Measurements from ENCODE around the gene FBXO22.
A peak's percentile ranks its signal among the peaks of the same experiment; 100 is the strongest.
"Not testable (repeated sequence)": the region's sequence is repeated elsewhere in the genome, so short reads cannot be mapped to it uniquely, and the experiment has no call there.

Gene FBXO22

DNA sequence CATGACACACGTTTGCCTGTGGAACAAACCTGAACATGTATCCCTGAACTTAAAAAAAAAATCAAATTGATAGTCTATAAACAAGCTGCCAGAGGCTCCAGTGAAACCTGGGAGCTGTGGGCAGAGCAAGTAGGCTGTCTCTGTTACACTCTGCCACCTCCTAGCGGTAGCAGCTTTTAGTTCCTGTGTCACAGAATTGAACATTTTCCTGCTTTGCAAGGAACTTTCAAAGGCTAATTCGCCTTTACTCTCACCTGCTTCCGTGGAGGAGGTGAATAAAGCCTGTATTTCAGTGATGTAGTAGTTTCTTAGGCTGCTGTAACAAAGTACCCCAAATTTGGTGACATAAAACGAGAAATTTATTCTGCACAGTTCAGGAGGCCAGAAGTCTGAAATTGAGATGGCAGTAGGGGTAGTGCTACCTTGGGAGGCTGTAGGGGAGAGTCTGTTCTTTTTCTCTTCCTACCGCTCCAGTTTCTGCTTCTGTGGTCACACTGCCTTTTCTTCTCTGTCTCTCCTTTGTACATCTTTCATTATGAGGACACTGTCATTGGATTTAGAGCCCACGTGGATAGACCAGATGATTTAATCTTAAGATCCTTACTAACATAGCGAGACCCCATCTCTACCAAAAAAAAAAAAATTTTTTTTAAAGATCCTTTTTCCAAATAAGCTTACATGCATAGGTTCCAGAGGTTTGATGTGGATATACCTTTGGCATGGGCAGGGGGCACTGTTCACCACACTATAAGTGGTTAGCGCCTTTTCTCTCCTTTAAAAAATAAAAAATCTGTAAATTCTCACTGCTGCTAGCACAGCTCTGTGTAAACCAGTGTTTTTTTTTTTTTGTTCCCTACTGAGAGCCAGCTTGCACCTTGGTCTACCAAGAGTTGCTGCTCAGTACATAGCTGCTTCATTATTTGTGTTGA lies 25.3 kb downstream of the FBXO22 start:
- H3K4me1 Mint-ChIP-seq (ENCODE audit: low read depth) = peaks cover 35% of the 10 kb centered on the region
- H3K9me3 Mint-ChIP-seq = no peaks in the 10 kb centered on the region
- no peak overlapping the region for H3K27ac Mint-ChIP-seq
- no peaks in the 10 kb centered on the region for H3K27me3 Mint-ChIP-seq
- peaks cover 85% of the 10 kb centered on the region for H3K36me3 Mint-ChIP-seq (ENCODE audit: low read depth)
- H3K4me3 Mint-ChIP-seq = no peak overlapping the region
- no peak for DNase-seq

- Mint-ChIP-seq H3K4me1 (ENCODE audit: low read depth) (peaks cover 31% of the 10 kb centered on the region), H3K4me3 (no peak overlapping the region), H3K27me3 (no peaks in the 10 kb centered on the region), H3K9me3 (no peaks in the 10 kb centered on the region), H3K27ac (peak overlapping the region; percentile 12), H3K36me3 (ENCODE audit: low read depth) (peaks cover 88% of the 10 kb centered on the region)
- no peak for DNase-seq
Measured at GRCh38 chr15:75929799-75930565, 26.3 kb downstream of the FBXO22 start.

- Mint-ChIP-seq H3K4me1 (ENCODE audit: low read depth) (peaks cover 28% of the 10 kb centered on the region), H3K36me3 (ENCODE audit: low read depth) (peaks cover 87% of the 10 kb centered on the region), H3K9me3 (no peaks in the 10 kb centered on the region), H3K4me3 (no peak overlapping the region), H3K27me3 (no peaks in the 10 kb centered on the region), H3K27ac (no peak overlapping the region)
- no peak for DNase-seq
Measured at GRCh38 chr15:75930866-75931265, 27.2 kb downstream of the FBXO22 start.

DNA sequence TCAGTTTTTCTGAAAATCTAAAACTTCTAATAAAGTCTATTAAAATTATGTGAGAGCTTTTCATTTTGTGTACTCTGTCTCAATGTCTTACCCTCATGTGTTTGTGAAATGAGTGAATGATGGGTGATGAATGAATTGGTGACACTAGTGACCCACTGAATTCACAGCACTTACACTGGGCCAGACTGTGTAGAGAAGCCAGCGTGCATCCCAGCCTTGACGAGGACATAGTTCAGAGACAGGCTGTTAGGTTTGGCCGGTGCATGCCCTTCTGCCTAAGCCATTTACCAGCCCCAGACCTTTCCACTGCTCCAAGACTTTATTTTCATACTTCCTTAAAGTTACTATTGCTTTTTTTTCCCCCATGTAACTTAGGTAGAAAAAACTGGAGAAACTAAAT lies 38.8 kb downstream of the FBXO22 start:
- H3K4me3 Mint-ChIP-seq = no peak overlapping the region
- H3K36me3 Mint-ChIP-seq (ENCODE audit: low read depth) = peaks cover 17% of the 10 kb centered on the region
- H3K9me3 Mint-ChIP-seq = peaks cover 15% of the 10 kb centered on the region
- no peak overlapping the region for H3K27ac Mint-ChIP-seq
- no peak for DNase-seq
- H3K4me1 Mint-ChIP-seq (ENCODE audit: low read depth) = peaks cover 4% of the 10 kb centered on the region
- peaks cover 14% of the 10 kb centered on the region for H3K27me3 Mint-ChIP-seq

DNA sequence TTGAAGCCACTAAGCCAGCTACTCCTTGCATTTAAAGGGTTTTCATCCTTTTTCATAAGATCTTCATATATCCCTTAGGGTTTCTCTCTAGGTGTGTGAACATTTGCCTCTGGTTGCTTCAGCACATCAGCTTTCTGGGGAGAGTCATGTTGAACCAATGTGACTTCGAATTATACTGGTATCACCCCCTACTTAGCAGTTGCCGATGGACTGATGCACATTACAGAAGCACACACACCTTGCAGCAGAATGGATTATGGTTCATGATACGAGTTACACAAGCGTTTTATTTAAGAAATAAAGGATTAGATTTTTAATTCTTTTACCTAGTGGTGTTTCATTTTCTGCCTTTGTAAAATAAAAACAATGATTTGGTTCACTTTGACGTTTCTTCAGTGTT lies 39.6 kb downstream of the FBXO22 start:
- DNase-seq = no peak
- Mint-ChIP-seq H3K27ac (no peak overlapping the region), H3K27me3 (peaks cover 20% of the 10 kb centered on the region), H3K4me1 (ENCODE audit: low read depth) (peaks cover 4% of the 10 kb centered on the region), H3K9me3 (peaks cover 9% of the 10 kb centered on the region), H3K36me3 (ENCODE audit: low read depth) (peaks cover 9% of the 10 kb centered on the region), H3K4me3 (no peak overlapping the region)

DNA sequence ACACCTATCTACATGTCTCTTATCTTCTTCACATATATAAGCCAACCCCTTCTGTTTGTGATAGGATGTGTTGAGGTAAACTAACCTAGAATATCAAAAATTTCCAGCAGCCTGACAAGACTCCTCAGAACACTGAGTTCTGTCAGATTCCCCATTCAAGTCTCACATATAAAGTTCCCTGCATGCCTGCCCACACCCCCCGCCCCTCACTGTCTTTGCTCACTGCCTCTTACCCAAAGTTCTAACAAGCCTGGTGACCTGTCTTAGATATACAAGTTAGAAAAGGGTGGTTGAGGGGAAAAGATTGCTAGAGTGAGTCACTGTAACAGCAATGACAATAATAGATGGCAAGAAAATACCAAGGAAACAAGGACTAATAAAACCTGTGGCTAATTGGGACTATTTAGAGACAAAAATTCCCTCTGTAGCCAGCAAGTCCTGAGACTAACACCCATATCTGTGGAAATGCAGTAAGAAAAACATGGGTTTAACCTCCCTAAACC lies 40.1 kb downstream of the FBXO22 start:
- Mint-ChIP-seq H3K27ac (no peak overlapping the region), H3K4me1 (ENCODE audit: low read depth) (peaks cover 4% of the 10 kb centered on the region), H3K36me3 (ENCODE audit: low read depth) (peaks cover 4% of the 10 kb centered on the region), H3K4me3 (no peak overlapping the region), H3K27me3 (peaks cover 21% of the 10 kb centered on the region), H3K9me3 (peaks cover 4% of the 10 kb centered on the region)
- no peak for DNase-seq

DNA sequence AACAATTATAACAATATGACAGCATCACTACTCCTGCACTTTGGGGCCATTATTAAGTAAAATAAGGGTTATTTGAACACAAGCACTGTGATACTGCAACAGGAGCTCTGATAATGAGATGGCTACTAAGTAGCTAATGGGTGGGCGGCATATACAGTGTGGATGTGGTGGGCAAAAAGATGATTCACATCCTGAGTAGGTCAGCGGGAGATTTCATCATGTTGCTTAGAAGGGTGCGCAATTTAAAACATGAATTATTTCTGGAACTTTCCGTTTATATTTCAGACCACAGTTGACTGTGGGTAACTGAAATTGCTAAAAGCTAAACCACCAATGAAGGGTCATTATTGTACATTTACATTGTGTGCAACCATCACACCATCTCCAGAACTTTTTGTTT lies 42.3 kb downstream of the FBXO22 start:
- Mint-ChIP-seq H3K36me3 (ENCODE audit: low read depth) (no peaks in the 10 kb centered on the region), H3K4me1 (ENCODE audit: low read depth) (peaks cover 4% of the 10 kb centered on the region), H3K9me3 (no peaks in the 10 kb centered on the region), H3K4me3 (no peak overlapping the region), H3K27me3 (peaks cover 40% of the 10 kb centered on the region), H3K27ac (no peak overlapping the region)
- DNase-seq = no peak

- Mint-ChIP-seq H3K27me3 (peaks cover 50% of the 10 kb centered on the region), H3K36me3 (ENCODE audit: low read depth) (no peaks in the 10 kb centered on the region), H3K4me3 (no peak overlapping the region), H3K9me3 (no peaks in the 10 kb centered on the region), H3K4me1 (ENCODE audit: low read depth) (peaks cover 4% of the 10 kb centered on the region), H3K27ac (no peak overlapping the region)
- DNase-seq = no peak
Measured at GRCh38 chr15:75947092-75947491, 43.4 kb downstream of the FBXO22 start.

DNA sequence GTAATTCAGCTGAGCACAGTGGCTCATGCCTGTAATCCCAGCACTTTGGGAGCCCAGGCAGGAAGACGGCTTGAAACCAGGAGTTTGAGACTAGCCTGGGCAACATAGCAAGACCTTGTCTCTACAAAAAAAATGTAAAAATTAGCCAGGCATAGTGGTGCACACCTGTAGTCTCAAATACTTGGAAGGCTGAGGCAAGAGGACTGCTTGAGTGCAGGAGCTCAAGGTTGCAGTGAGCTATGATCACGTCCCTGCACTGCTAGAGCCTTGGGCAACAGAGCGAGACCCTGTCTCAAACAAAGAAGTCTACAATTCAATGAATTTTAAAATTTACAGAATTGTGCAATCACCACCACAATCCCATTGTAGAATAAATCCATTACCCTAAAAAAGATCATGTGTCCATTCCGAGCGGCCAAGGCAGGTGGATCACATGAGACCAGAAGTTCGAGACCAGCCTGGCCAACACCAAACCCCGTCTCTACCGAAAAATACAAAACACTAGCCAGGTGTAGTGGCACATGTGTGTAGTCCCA lies 45.2 kb downstream of the FBXO22 start:
- H3K36me3 Mint-ChIP-seq (ENCODE audit: low read depth) = no peaks in the 10 kb centered on the region
- no peak for DNase-seq
- no peaks in the 10 kb centered on the region for H3K9me3 Mint-ChIP-seq
- H3K4me3 Mint-ChIP-seq = no peak overlapping the region
- no peak overlapping the region for H3K27ac Mint-ChIP-seq
- peaks cover 6% of the 10 kb centered on the region for H3K4me1 Mint-ChIP-seq (ENCODE audit: low read depth)
- peaks cover 59% of the 10 kb centered on the region for H3K27me3 Mint-ChIP-seq

DNA sequence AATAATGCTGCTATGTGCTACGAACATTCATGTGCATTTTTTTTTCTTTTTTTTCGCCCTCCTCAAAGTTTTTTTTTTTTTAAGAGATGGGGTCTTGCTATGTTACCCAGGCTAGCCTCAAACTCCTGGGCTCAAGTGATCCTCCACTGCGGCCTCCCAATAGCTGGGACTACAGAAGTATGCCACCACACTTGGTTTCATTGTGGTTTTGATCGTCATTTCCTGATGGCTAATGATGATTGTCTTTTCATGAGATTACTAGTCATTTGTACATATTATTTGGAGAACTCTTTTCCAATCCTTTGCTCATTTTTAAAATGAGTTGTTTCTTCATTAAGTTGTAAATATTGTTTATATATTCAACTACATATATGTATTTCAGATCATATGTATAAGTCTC lies 48.8 kb downstream of the FBXO22 start:
- no peak for DNase-seq
- Mint-ChIP-seq H3K36me3 (ENCODE audit: low read depth) (no peaks in the 10 kb centered on the region), H3K4me3 (no peak overlapping the region), H3K27me3 (peaks cover 67% of the 10 kb centered on the region), H3K4me1 (ENCODE audit: low read depth) (peaks cover 2% of the 10 kb centered on the region), H3K27ac (no peak overlapping the region), H3K9me3 (no peaks in the 10 kb centered on the region)

GRCh38 chr15:75955720-75956119 lies 52.0 kb downstream of the FBXO22 start:
- no peaks in the 10 kb centered on the region for H3K9me3 Mint-ChIP-seq
- H3K27me3 Mint-ChIP-seq = peaks cover 53% of the 10 kb centered on the region
- no peak overlapping the region for H3K4me3 Mint-ChIP-seq
- DNase-seq = no peak
- peaks cover 2% of the 10 kb centered on the region for H3K4me1 Mint-ChIP-seq (ENCODE audit: low read depth)
- no peak overlapping the region for H3K27ac Mint-ChIP-seq
- H3K36me3 Mint-ChIP-seq (ENCODE audit: low read depth) = no peaks in the 10 kb centered on the region

- no peaks in the 10 kb centered on the region for H3K4me1 Mint-ChIP-seq (ENCODE audit: low read depth)
- H3K27me3 Mint-ChIP-seq = peaks cover 22% of the 10 kb centered on the region
- H3K27ac Mint-ChIP-seq = no peak overlapping the region
- peaks cover 4% of the 10 kb centered on the region for H3K9me3 Mint-ChIP-seq
- H3K36me3 Mint-ChIP-seq (ENCODE audit: low read depth) = no peaks in the 10 kb centered on the region
- DNase-seq = no peak
- no peak overlapping the region for H3K4me3 Mint-ChIP-seq
Measured at GRCh38 chr15:75961331-75961730, 57.7 kb downstream of the FBXO22 start.

- H3K27me3 Mint-ChIP-seq = peaks cover 6% of the 10 kb centered on the region
- no peak overlapping the region for H3K27ac Mint-ChIP-seq
- peaks cover 4% of the 10 kb centered on the region for H3K9me3 Mint-ChIP-seq
- H3K4me3 Mint-ChIP-seq = no peak overlapping the region
- no peaks in the 10 kb centered on the region for H3K36me3 Mint-ChIP-seq (ENCODE audit: low read depth)
- no peak for DNase-seq
- no peaks in the 10 kb centered on the region for H3K4me1 Mint-ChIP-seq (ENCODE audit: low read depth)
Measured at GRCh38 chr15:75966073-75966472, 62.4 kb downstream of the FBXO22 start.

DNA sequence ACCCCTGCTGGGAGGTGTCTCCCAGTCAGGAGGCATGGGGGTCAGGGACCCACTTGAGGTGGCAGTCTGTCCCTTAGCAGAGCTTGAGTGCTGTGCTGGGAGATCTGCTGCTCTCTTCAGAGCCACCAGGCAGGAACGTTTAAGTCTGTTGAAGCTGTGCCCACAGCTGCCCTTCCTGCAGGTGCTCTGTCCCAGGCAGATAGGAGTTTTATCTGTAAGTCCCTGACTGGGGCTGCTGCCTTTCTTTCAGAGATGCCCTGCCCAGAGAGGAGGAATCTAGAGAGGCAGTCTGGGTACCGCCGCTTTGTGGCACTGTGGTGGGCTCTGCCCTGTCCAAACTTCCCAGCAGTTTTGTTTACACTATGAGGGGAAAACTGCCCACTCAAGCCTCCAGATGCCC lies 73.1 kb downstream of the FBXO22 start:
- not testable (repeated sequence) for H3K36me3 Mint-ChIP-seq (ENCODE audit: low read depth); H3K4me3 Mint-ChIP-seq; DNase-seq; H3K4me1 Mint-ChIP-seq (ENCODE audit: low read depth); H3K27ac Mint-ChIP-seq; H3K9me3 Mint-ChIP-seq
- H3K27me3 Mint-ChIP-seq = peaks cover 46% of the 10 kb centered on the region

Data from activated T-cell treated with anti-CD3 and anti-CD28 coated beads, Interleukin-2, amount 50 U/mL, for 24 hours (primary cell).